ENCODE measurements around the gene JUN. TPM values are rescaled to one million over a fixed set of nuclear protein-coding genes. Genes with fewer than 3 reads are reported as not detected.

The JUN gene
- total RNA-seq, 1 experiment from 2014 or later = 14.2 TPM

- Histone ChIP-seq H3K23ac (ENCODE audit: insufficient read length, low read depth, low read length) (no peak overlapping the region), H2BK120ac (ENCODE audit: low read depth, low read length, poor library complexity, severe bottlenecking) (no peak overlapping the region), H3K56ac (ENCODE audit: insufficient read length, low read depth, low read length) (no peak overlapping the region), H4K20me1 (ENCODE audit: control insufficient read depth, insufficient read depth, insufficient read length) (no peaks in the 10 kb centered on the region), H2BK12ac (ENCODE audit: insufficient read length, low read depth, low read length) (peak overlapping the region; percentile 15), H3K9me3 (ENCODE audit: control insufficient read depth, low read depth, low read length) (no peaks in the 10 kb centered on the region), H4K5ac (ENCODE audit: insufficient read length, low read depth, low read length) (no peak overlapping the region), H2BK20ac (ENCODE audit: low read depth, low read length, poor library complexity, severe bottlenecking) (no peak overlapping the region), H3K4ac (ENCODE audit: low read depth, low read length) (no peak overlapping the region), H3K18ac (ENCODE audit: insufficient read length, low read depth, low read length) (peak overlapping the region; percentile 48), H2AFZ (ENCODE audit: low read length) (no peak overlapping the region), H3K4me2 (ENCODE audit: insufficient read depth, insufficient read length, low read length) (peak overlapping the region; percentile 73), H4K91ac (ENCODE audit: insufficient read length, low read depth, low read length) (no peak overlapping the region), H3K4me1 (ENCODE audit: insufficient read depth, low read length) (no peaks in the 10 kb centered on the region), H3K23me2 (ENCODE audit: insufficient read length, low read depth, low read length, poor library complexity, severe bottlenecking) (peaks cover 16% of the 10 kb centered on the region), H3K27me3 (ENCODE audit: insufficient read depth, low read length) (no peaks in the 10 kb centered on the region; the same call in 1 of the 2 replicates), H2BK5ac (ENCODE audit: insufficient read length, low read length) (no peak overlapping the region), H3K79me1 (ENCODE audit: insufficient read depth, low read depth, low read length, poor library complexity, severe bottlenecking) (no peaks in the 10 kb centered on the region), H2AK5ac (ENCODE audit: insufficient read length, low read length) (no peak overlapping the region), H4K8ac (replicated peaks; ENCODE audit: insufficient read length, low read depth, low read length) (no peak overlapping the region), H3K14ac (ENCODE audit: insufficient read depth, low read length) (peak overlapping the region; percentile 33; the same call in 1 of the 2 replicates), H3K79me2 (ENCODE audit: insufficient read depth, low read length) (no peaks in the 10 kb centered on the region), H2BK15ac (ENCODE audit: low read depth, low read length) (no peak overlapping the region), H3T11ph (ENCODE audit: low read length) (no peak overlapping the region), H3K27ac (ENCODE audit: insufficient read length, low read depth, low read length) (no peak overlapping the region), H3K9ac (ENCODE audit: extremely low read depth, insufficient read length, low read length) (no peak overlapping the region)
- H3K27me3 Mint-ChIP-seq (ENCODE audit: low read depth) = peaks cover 27% of the 10 kb centered on the region
- no peak overlapping the region; a peak in 1 of 7 replicates for H3K27ac Mint-ChIP-seq
- peaks cover 25 to 35% of the 10 kb centered on the region in 2 experiments for H3K4me1 Mint-ChIP-seq
- no CpG with 5 or more reads among the region's 36 CpGs for WGBS (ENCODE audit: extremely low coverage, insufficient read length, low lambda C conversion rate)
- TF ChIP-seq, protein P1, sequence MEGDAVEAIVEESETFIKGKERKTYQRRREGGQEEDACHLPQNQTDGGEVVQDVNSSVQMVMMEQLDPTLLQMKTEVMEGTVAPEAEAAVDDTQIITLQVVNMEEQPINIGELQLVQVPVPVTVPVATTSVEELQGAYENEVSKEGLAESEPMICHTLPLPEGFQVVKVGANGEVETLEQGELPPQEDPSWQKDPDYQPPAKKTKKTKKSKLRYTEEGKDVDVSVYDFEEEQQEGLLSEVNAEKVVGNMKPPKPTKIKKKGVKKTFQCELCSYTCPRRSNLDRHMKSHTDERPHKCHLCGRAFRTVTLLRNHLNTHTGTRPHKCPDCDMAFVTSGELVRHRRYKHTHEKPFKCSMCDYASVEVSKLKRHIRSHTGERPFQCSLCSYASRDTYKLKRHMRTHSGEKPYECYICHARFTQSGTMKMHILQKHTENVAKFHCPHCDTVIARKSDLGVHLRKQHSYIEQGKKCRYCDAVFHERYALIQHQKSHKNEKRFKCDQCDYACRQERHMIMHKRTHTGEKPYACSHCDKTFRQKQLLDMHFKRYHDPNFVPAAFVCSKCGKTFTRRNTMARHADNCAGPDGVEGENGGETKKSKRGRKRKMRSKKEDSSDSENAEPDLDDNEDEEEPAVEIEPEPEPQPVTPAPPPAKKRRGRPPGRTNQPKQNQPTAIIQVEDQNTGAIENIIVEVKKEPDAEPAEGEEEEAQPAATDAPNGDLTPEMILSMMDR (conservative IDR thresholded peaks at IDR 0.05) = no peak
- H3K9me3 Mint-ChIP-seq = no peaks in the 10 kb centered on the region; a peak in 1 of 5 replicates
- peak; percentile 65 for DNase-seq
- H3K4me3 Mint-ChIP-seq = peak overlapping the region; percentile 73 to 82
- H3K36me3 Mint-ChIP-seq (ENCODE audit: insufficient read depth in 1 of 3, low read depth in 3 of 3) = no peaks in the 10 kb centered on the region; a peak in 1 of 7 replicates
Observed at GRCh38 chr1:58815069-58815685, 31.3 kb upstream of the JUN start.

Data from H9 (cell line).